HCT116 (cell line): ENCODE data around the gene CPT1A. TPM values are rescaled to one million over a fixed set of nuclear protein-coding genes. Genes with fewer than 3 reads are reported as not detected.

Experiments
- ATAC-seq: fragments of 200-7000 bp; cut with Tn5 transposase; 2 replicates; pipeline ENCODE4 v1.9.1; 2020; ENCODE audit warnings: mild to moderate bottlenecking, moderate library complexity
- BruUV-seq: library from RNA; stranded (reverse); fragments of 400-500 nt; replicated peaks from 2 replicates; lab custom pipeline; 2021; lab: Mats Ljungman, UMichigan
- CTCF ChIA-PET: fragments of 300-600 bp; sonication (Branson Sonifier 250); formaldehyde crosslinking; loops from one replicate; lab custom pipeline; 2021; ENCODE audit warnings: antibody characterized with exemption; lab: Charles Lee
- POLR2A ChIA-PET: fragments of 300-600, 350-600 bp; sonication (Branson Sonifier 250); formaldehyde crosslinking; loops from one replicate; lab custom pipeline; 2021; ENCODE audit warnings: antibody characterized with exemption; lab: Charles Lee
- RAD21 ChIA-PET, 2 experiments: fragments of 300-600 bp; sonication (Branson Sonifier 250); formaldehyde crosslinking; loops; one replicate each; lab custom pipeline; 2023; ENCODE audit warnings: low total read pairs in 2 of 2; ENCODE audit not compliant: uncharacterized antibody in 2 of 2, unreplicated experiment in 2 of 2, low non-redundant PET in 1 of 2; lab: Charles Lee
- DNase-seq: peaks from one replicate; pipeline ENCODE4 v3.0.0-alpha.2; 2010; ENCODE audit warnings: low read depth, low spot score
- H2AFZ ChIP-seq: fragments of 200-600 bp; shearing (Covaris generic), sonication (generic); 2 replicates; pipeline ENCODE4 v1.6.1; 2017; ENCODE audit warnings: low read depth, mixed run types, mixed read lengths, antibody characterized with exemption, low read length; ENCODE audit not compliant: poor library complexity, severe bottlenecking
- H3K27ac ChIP-seq: 2 replicates; pipeline ENCODE4 v1.5.1; 2012; ENCODE audit warnings: low read depth, low read length
- H3K27me3 ChIP-seq: fragments of 200-600 bp; sonication (generic); 2 replicates; pipeline ENCODE4 v1.6.1; 2016; ENCODE audit warnings: mixed run types, low read length, mixed read lengths; ENCODE audit not compliant: insufficient read depth
- H3K36me3 ChIP-seq, 2 experiments: fragments of 200-500 bp in 1 of 2; fragments of 200-600 bp in 1 of 2; sonication (Bioruptor generic) in 1 of 2; sonication (generic) in 1 of 2; 2 replicates each; pipeline versions ENCODE4 v1.5.1 to v1.6.1; 2014 to 2016; ENCODE audit warnings: low read length in 2 of 2, inconsistent platforms in 1 of 2, mixed read lengths in 1 of 2, mixed run types in 1 of 2; ENCODE audit not compliant: insufficient read depth in 2 of 2, control insufficient read depth in 1 of 2
- H3K4me1 ChIP-seq, 2 experiments: fragments of 200-600 bp in 1 of 2; sonication (generic) in 1 of 2; 2 replicates each; pipeline versions ENCODE4 v1.5.1 to v1.6.1; 2012 to 2017; ENCODE audit warnings: low read length in 2 of 2, inconsistent platforms in 1 of 2, mild to moderate bottlenecking in 1 of 2, mixed read lengths in 1 of 2, mixed run types in 1 of 2, moderate library complexity in 1 of 2; ENCODE audit not compliant: insufficient read depth in 2 of 2, control insufficient read depth in 1 of 2
- H3K4me2 ChIP-seq: fragments of 200-600 bp; sonication (generic); 2 replicates; pipeline ENCODE4 v1.6.1; 2017; ENCODE audit warnings: mixed run types, low read length, mixed read lengths
- H3K4me3 ChIP-seq, 2 experiments: fragments of 200-600 bp in 1 of 2; sonication (generic) in 1 of 2; replicated peaks in 1 of 2; 2 replicates each; pipeline ENCODE4 v1.5.1; 2011 to 2016; ENCODE audit warnings: low read length in 2 of 2, control low read depth in 1 of 2, low read depth in 1 of 2, mild to moderate bottlenecking in 1 of 2, mixed read lengths in 1 of 2, mixed run types in 1 of 2
- H3K79me2 ChIP-seq: fragments of 200-600 bp; sonication (generic); 2 replicates; pipeline ENCODE4 v1.6.1; 2017; ENCODE audit warnings: mild to moderate bottlenecking, mixed run types, low read length, moderate library complexity, mixed read lengths; ENCODE audit not compliant: insufficient read depth
- H3K9ac ChIP-seq: fragments of 200-600 bp; sonication (generic); 2 replicates; pipeline ENCODE4 v1.6.1; 2016; ENCODE audit warnings: low read length, mixed read lengths
- H3K9me2 ChIP-seq: fragments of 200-600 bp; sonication (generic), shearing (Covaris generic); 2 replicates; pipeline ENCODE4 v1.6.1; 2017; ENCODE audit warnings: mixed run types, mild to moderate bottlenecking, moderate library complexity; ENCODE audit not compliant: insufficient read depth
- H3K9me3 ChIP-seq, 2 experiments: fragments of 200-500 bp in 1 of 2; fragments of 200-600 bp in 1 of 2; sonication (Bioruptor generic) in 1 of 2; sonication (generic) in 1 of 2; 2 replicates each; pipeline ENCODE4 v1.6.1; 2014 to 2017; ENCODE audit warnings: low read length in 2 of 2, mixed read lengths in 2 of 2, inconsistent platforms in 1 of 2, low read depth in 1 of 2, mild to moderate bottlenecking in 1 of 2, mixed run types in 1 of 2, moderate library complexity in 1 of 2; ENCODE audit not compliant: control insufficient read depth in 1 of 2, insufficient read depth in 1 of 2
- H4K20me1 ChIP-seq: fragments of 200-600 bp; sonication (generic), shearing (Covaris generic); 2 replicates; pipeline ENCODE4 v1.6.1; 2017; ENCODE audit warnings: mixed run types, mild to moderate bottlenecking, moderate library complexity; ENCODE audit not compliant: insufficient read depth
- ATF3 ChIP-seq: IDR thresholded peaks from 2 replicates; pipeline ENCODE4 v1.6.1; 2012
- CBX3 ChIP-seq: IDR thresholded peaks from 2 replicates; pipeline ENCODE4 v1.6.1; 2012; ENCODE audit warnings: low read depth
- CEBPB ChIP-seq: IDR thresholded peaks from 2 replicates; pipeline ENCODE4 v1.6.1; 2012; ENCODE audit warnings: low read depth
- CTCF ChIP-seq, 3 experiments: fragments of 200-600 bp in 1 of 3; sonication (generic) in 1 of 3; IDR thresholded peaks in 2 of 3; conservative IDR thresholded peaks in 1 of 3; 2 replicates each; pipeline ENCODE4 v1.5.1; 2012 to 2017; ENCODE audit warnings: low read depth in 2 of 3, low read length in 2 of 3, antibody characterized with exemption in 1 of 3, borderline replicate concordance in 1 of 3, control low read depth in 1 of 3, mild to moderate bottlenecking in 1 of 3, mixed read lengths in 1 of 3, mixed run types in 1 of 3, moderate library complexity in 1 of 3; ENCODE audit not compliant: insufficient read depth in 1 of 3
- EZH2 ChIP-seq: fragments of 200-600 bp; sonication (generic); IDR thresholded peaks from 2 replicates; pipeline ENCODE4 v1.6.1; 2017; ENCODE audit warnings: antibody characterized with exemption, mixed run types
- EZH2phosphoT487 ChIP-seq: fragments of 200-600 bp; IDR thresholded peaks from 2 replicates; pipeline ENCODE4 v1.6.1; 2018; ENCODE audit warnings: antibody characterized with exemption, borderline replicate concordance
- POLR2AphosphoS5 ChIP-seq: IDR thresholded peaks from 2 replicates; pipeline ENCODE4 v1.6.1; 2011; ENCODE audit warnings: mild to moderate bottlenecking, low read depth, low read length, moderate library complexity
- REST ChIP-seq: IDR thresholded peaks from 2 replicates; pipeline ENCODE4 v1.6.1; 2012; ENCODE audit warnings: low read depth
- SIN3A ChIP-seq: IDR thresholded peaks from 2 replicates; pipeline ENCODE4 v1.6.1; 2012; ENCODE audit warnings: low read depth
- YY1 ChIP-seq: IDR thresholded peaks from 2 replicates; pipeline ENCODE4 v1.6.1; 2011; ENCODE audit warnings: low read length, low read depth, moderate library complexity, mild to moderate bottlenecking; ENCODE audit not compliant: insufficient replicate concordance; ENCODE audit errors: extremely low read depth
- ZFX ChIP-seq: fragments of 450-650 bp; IDR thresholded peaks from 2 replicates; pipeline ENCODE4 v1.6.1; 2017
- intact Hi-C: fragments of 100-400 bp; cut with micrococcal nuclease; formaldehyde crosslinking; loops from 2 replicates; pipeline ENCODE4 v1.10.0; 2022
- total RNA-seq: library from RNA; stranded (reverse); gene quantifications from one replicate; pipeline ENCODE4 v1.2.1, GENCODE V29; 2021; ENCODE audit not compliant: unreplicated experiment

The CPT1A gene
- total RNA-seq, 1 experiment from 2014 or later = 54.4 TPM

- no TSS peak for BruUV-seq
- CTCF ChIA-PET = no interaction called here
- DNase-seq (no peak), ATAC-seq (no peak)
- H2AFZ ChIP-seq = no peak overlapping the region
- peaks cover 4% of the 10 kb centered on the region; the same call in 1 of the 2 replicates for H4K20me1 ChIP-seq
- peaks cover 13% of the 10 kb centered on the region; the same call in 1 of the 2 replicates for H3K79me2 ChIP-seq
- no peak overlapping the region for H3K9ac ChIP-seq
- no peaks in the 10 kb centered on the region for H3K9me3 ChIP-seq
- H3K4me1 ChIP-seq = peaks cover 9 to 12% of the 10 kb centered on the region in 2 experiments; a peak in 3 of 4 replicates
- TF ChIP-seq CEBPB (no peak), CTCF (IDR thresholded peaks at IDR 0.05 in 2 of 3, conservative IDR thresholded peaks at IDR 0.05 in 1 of 3; ENCODE audit: borderline replicate concordance in 1 of 3, insufficient read depth in 1 of 3, low read depth in 2 of 3, low read length in 2 of 3) (0 out of 6 replicates have a peak, but pooled peaks of 1 of the 3 experiments have one; percentile 9)
- H3K27ac ChIP-seq = no peak overlapping the region
- no peaks in the 10 kb centered on the region for H3K9me2 ChIP-seq
- RAD21 ChIA-PET = no interaction called here
- POLR2A ChIA-PET = no interaction called here
- no peaks in the 10 kb centered on the region for H3K36me3 ChIP-seq
- H3K4me2 ChIP-seq = no peak overlapping the region
- intact Hi-C loops = loop anchor here (5.0 kb wide), 1 partner anchor 260 kb away; no protein-coding TSS in a partner anchor
- no peaks in the 10 kb centered on the region for H3K27me3 ChIP-seq
- H3K4me3 ChIP-seq = no peak overlapping the region
Measured at GRCh38 chr11:68827733-68828132, 14.0 kb downstream of the CPT1A start.

- H3K27me3 ChIP-seq = no peaks in the 10 kb centered on the region
- ATAC-seq = no peak
- RAD21 ChIA-PET = no interaction called here
- H3K4me3 ChIP-seq = no peak overlapping the region
- no peak overlapping the region for H3K9ac ChIP-seq
- no peaks in the 10 kb centered on the region for H3K36me3 ChIP-seq
- no peak overlapping the region for H3K27ac ChIP-seq
- H2AFZ ChIP-seq = no peak overlapping the region
- peaks cover 4% of the 10 kb centered on the region; the same call in 1 of the 2 replicates for H4K20me1 ChIP-seq
- BruUV-seq = no TSS peak
- no peak overlapping the region for H3K4me2 ChIP-seq
- H3K79me2 ChIP-seq = peaks cover 13% of the 10 kb centered on the region; the same call in 1 of the 2 replicates
- H3K9me2 ChIP-seq = no peaks in the 10 kb centered on the region
- POLR2A ChIA-PET = no interaction called here
- DNase-seq = no peak
- CTCF ChIA-PET = no interaction called here
- no peaks in the 10 kb centered on the region for H3K9me3 ChIP-seq
- H3K4me1 ChIP-seq = peaks cover 9 to 12% of the 10 kb centered on the region in 2 experiments; a peak in 3 of 4 replicates
- intact Hi-C loops = loop anchor here (5.0 kb wide), 1 partner anchor 261 kb away; no protein-coding TSS in a partner anchor
- TF ChIP-seq CBX3 = no peak
- TF ChIP-seq EZH2phosphoT487 = no peak
- no peak for TF ChIP-seq YY1
- TF ChIP-seq ZFX = no peak
- no peak for TF ChIP-seq ATF3
- no peak for TF ChIP-seq CTCF (IDR thresholded peaks at IDR 0.05 in 2 of 3, conservative IDR thresholded peaks at IDR 0.05 in 1 of 3; ENCODE audit: borderline replicate concordance in 1 of 3, insufficient read depth in 1 of 3, low read depth in 2 of 3, low read length in 2 of 3)
- no peak for TF ChIP-seq SIN3A
- TF ChIP-seq EZH2 = no peak
- no peak for TF ChIP-seq POLR2AphosphoS5
- no peak for TF ChIP-seq REST
Measured at GRCh38 chr11:68826726-68827125, 15.0 kb downstream of the CPT1A start.
